Measurements from ENCODE around the gene C19orf33.

C19orf33 gene

GRCh38 chr19:38277549-38277948 is 26.5 kb upstream of the C19orf33 start:
- Histone ChIP-seq H3K4me1 (ENCODE audit: low read length) (no peaks in the 10 kb centered on the region), H2AFZ (ENCODE audit: low read depth, low read length) (no peak overlapping the region), H3K9ac (ENCODE audit: low read length) (no peak overlapping the region), H4K20me1 (ENCODE audit: insufficient read depth, low read length) (0 out of 2 replicates have a peak, but pooled peaks cover 11% of the 10 kb centered on the region), H3K27me3 (ENCODE audit: low read depth, low read length) (no peaks in the 10 kb centered on the region), H3K4me3 (ENCODE audit: low read length) (no peak overlapping the region), H3K36me3 (replicated peaks; ENCODE audit: low read depth, low read length) (no peaks in the 10 kb centered on the region), H3K9me3 (ENCODE audit: insufficient read depth, low read length) (no peaks in the 10 kb centered on the region), H3K79me2 (ENCODE audit: low read length) (no peaks in the 10 kb centered on the region), H3K4me2 (ENCODE audit: low read length) (no peak overlapping the region), H3K27ac (ENCODE audit: low read length) (no peak overlapping the region)
- no peak for TF ChIP-seq EZH2phosphoT487 (IDR thresholded peaks at IDR 0.05; ENCODE audit: low read depth)
- TF ChIP-seq, protein P1, sequence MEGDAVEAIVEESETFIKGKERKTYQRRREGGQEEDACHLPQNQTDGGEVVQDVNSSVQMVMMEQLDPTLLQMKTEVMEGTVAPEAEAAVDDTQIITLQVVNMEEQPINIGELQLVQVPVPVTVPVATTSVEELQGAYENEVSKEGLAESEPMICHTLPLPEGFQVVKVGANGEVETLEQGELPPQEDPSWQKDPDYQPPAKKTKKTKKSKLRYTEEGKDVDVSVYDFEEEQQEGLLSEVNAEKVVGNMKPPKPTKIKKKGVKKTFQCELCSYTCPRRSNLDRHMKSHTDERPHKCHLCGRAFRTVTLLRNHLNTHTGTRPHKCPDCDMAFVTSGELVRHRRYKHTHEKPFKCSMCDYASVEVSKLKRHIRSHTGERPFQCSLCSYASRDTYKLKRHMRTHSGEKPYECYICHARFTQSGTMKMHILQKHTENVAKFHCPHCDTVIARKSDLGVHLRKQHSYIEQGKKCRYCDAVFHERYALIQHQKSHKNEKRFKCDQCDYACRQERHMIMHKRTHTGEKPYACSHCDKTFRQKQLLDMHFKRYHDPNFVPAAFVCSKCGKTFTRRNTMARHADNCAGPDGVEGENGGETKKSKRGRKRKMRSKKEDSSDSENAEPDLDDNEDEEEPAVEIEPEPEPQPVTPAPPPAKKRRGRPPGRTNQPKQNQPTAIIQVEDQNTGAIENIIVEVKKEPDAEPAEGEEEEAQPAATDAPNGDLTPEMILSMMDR (IDR thresholded peaks at IDR 0.05; ENCODE audit: low read depth, low read length), result no peak

- no peak overlapping the region for H3K4me3 ChIP-seq (ENCODE audit: low read length)
- H3K9ac ChIP-seq (ENCODE audit: low read length), result no peak overlapping the region
- no peak overlapping the region for H3K27ac ChIP-seq (ENCODE audit: low read length)
- H4K20me1 ChIP-seq (ENCODE audit: insufficient read depth, low read length), result 0 out of 2 replicates have a peak, but pooled peaks cover 11% of the 10 kb centered on the region
- no peaks in the 10 kb centered on the region for H3K27me3 ChIP-seq (ENCODE audit: low read depth, low read length)
- TF ChIP-seq, protein P1 (IDR thresholded peaks at IDR 0.05; ENCODE audit: low read depth, low read length), result no peak
- no peak for TF ChIP-seq EZH2phosphoT487 (IDR thresholded peaks at IDR 0.05; ENCODE audit: low read depth)
- no peaks in the 10 kb centered on the region for H3K4me1 ChIP-seq (ENCODE audit: low read length)
- no peaks in the 10 kb centered on the region for H3K79me2 ChIP-seq (ENCODE audit: low read length)
- no peaks in the 10 kb centered on the region for H3K36me3 ChIP-seq (replicated peaks; ENCODE audit: low read depth, low read length)
- H3K9me3 ChIP-seq (ENCODE audit: insufficient read depth, low read length), result no peaks in the 10 kb centered on the region
- H2AFZ ChIP-seq (ENCODE audit: low read depth, low read length), result no peak overlapping the region
- H3K4me2 ChIP-seq (ENCODE audit: low read length), result no peak overlapping the region
Observed at GRCh38 chr19:38277969-38278680, 25.9 kb upstream of the C19orf33 start.

GRCh38 chr19:38278751-38279150 is 25.3 kb upstream of the C19orf33 start:
- H3K4me1 ChIP-seq (ENCODE audit: low read length), result no peaks in the 10 kb centered on the region
- TF ChIP-seq, protein P1 (IDR thresholded peaks at IDR 0.05; ENCODE audit: low read depth, low read length), result no peak
- no peak for TF ChIP-seq EZH2phosphoT487 (IDR thresholded peaks at IDR 0.05; ENCODE audit: low read depth)
- H3K9me3 ChIP-seq (ENCODE audit: insufficient read depth, low read length), result no peaks in the 10 kb centered on the region
- H3K27me3 ChIP-seq (ENCODE audit: low read depth, low read length), result no peaks in the 10 kb centered on the region
- no peaks in the 10 kb centered on the region for H3K36me3 ChIP-seq (replicated peaks; ENCODE audit: low read depth, low read length)
- H3K27ac ChIP-seq (ENCODE audit: low read length), result no peak overlapping the region
- H3K79me2 ChIP-seq (ENCODE audit: low read length), result no peaks in the 10 kb centered on the region
- no peak overlapping the region for H3K4me2 ChIP-seq (ENCODE audit: low read length)
- H3K4me3 ChIP-seq (ENCODE audit: low read length), result no peak overlapping the region
- 0 out of 2 replicates have a peak, but pooled peaks cover 6% of the 10 kb centered on the region for H4K20me1 ChIP-seq (ENCODE audit: insufficient read depth, low read length)
- no peak overlapping the region for H3K9ac ChIP-seq (ENCODE audit: low read length)
- H2AFZ ChIP-seq (ENCODE audit: low read depth, low read length), result no peak overlapping the region

- TF ChIP-seq, protein P1 (IDR thresholded peaks at IDR 0.05; ENCODE audit: low read depth, low read length), result no peak
- no peak for TF ChIP-seq EZH2phosphoT487 (IDR thresholded peaks at IDR 0.05; ENCODE audit: low read depth)
- peaks cover 11% of the 10 kb centered on the region for H3K4me1 ChIP-seq (ENCODE audit: low read length)
- H3K36me3 ChIP-seq (replicated peaks; ENCODE audit: low read depth, low read length), result no peaks in the 10 kb centered on the region
- H3K27ac ChIP-seq (ENCODE audit: low read length), result no peak overlapping the region
- no peak overlapping the region for H3K4me2 ChIP-seq (ENCODE audit: low read length)
- no peaks in the 10 kb centered on the region for H3K27me3 ChIP-seq (ENCODE audit: low read depth, low read length)
- H3K79me2 ChIP-seq (ENCODE audit: low read length), result no peaks in the 10 kb centered on the region
- no peak overlapping the region for H2AFZ ChIP-seq (ENCODE audit: low read depth, low read length)
- 0 out of 2 replicates have a peak, but pooled peaks cover 6% of the 10 kb centered on the region for H4K20me1 ChIP-seq (ENCODE audit: insufficient read depth, low read length)
- no peak overlapping the region for H3K9ac ChIP-seq (ENCODE audit: low read length)
- H3K9me3 ChIP-seq (ENCODE audit: insufficient read depth, low read length), result no peaks in the 10 kb centered on the region
- H3K4me3 ChIP-seq (ENCODE audit: low read length), result no peak overlapping the region
Observed at GRCh38 chr19:38280030-38280921, 23.8 kb upstream of the C19orf33 start.
